GM23248 (cell line): ENCODE data around the gene SLC9A9.

Experiments used
- EZH2 ChIP-seq: fragments of 200-600 bp; sonication (generic); IDR thresholded peaks from 2 replicates; pipeline ENCODE4 v1.6.1; 2018; ENCODE audit warnings: antibody characterized with exemption, mild to moderate bottlenecking; ENCODE audit not compliant: insufficient read depth, poor library complexity, severe bottlenecking
- EZH2phosphoT487 ChIP-seq: fragments of 200-600 bp; sonication (generic); IDR thresholded peaks from 2 replicates; pipeline ENCODE4 v1.6.1; 2018; ENCODE audit warnings: antibody characterized with exemption, moderate library complexity, mild to moderate bottlenecking, low read depth; ENCODE audit not compliant: insufficient read depth

DNA sequence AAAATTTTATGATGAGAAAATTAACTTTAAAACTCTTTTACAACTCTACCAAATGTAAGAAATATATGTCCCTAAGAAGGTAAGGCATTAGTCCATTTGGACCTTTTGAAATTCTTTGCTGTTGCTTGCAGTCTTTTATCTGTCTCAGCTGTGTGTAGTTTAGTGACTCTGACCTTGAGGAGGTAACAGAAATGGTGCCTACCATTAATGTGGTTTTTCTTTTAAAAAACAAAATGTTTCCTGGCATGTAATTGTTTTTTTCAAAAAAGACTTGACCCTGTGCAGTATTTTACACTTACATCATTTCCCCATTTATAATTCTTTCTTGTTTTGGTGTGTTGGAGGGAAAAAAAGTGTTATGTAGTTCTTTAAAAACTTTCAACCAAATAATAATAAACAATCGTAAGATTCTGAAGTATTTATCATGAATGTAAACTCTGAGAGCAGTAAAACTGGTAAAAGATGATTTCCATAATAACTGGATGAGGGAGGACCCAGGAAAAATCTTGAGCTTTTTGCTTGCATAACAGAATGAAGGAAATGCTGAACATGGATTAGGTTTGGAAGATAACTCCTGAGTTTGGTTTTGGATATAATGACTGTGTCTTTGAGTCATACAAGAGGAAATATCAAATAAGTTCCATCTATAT lies 503.6 kb downstream of the SLC9A9 start:
- no peak for TF ChIP-seq EZH2
- no peak for TF ChIP-seq EZH2phosphoT487
